Activated T-cell treated with anti-CD3 and anti-CD28 coated beads, Interleukin-2, amount 50 U/mL, for 72 hours (primary cell): ENCODE measurements around the gene TMA7B. TPM values are rescaled to one million over a fixed set of nuclear protein-coding genes. Genes with fewer than 3 reads are reported as not detected.
A peak's percentile ranks its signal among the peaks of the same experiment; 100 is the strongest.

Source experiments
- ATAC-seq, 2 donors: fragments of 150-1000 bp; cut with Tn5 transposase; replicated peaks in 1 of 2; 2 replicates each; pipeline ENCODE4 v1.10.0; 2021; ENCODE audit warnings: moderate library complexity in 2 of 2, mild to moderate bottlenecking in 1 of 2
- DNase-seq, 2 donors: peaks; one replicate each; pipeline ENCODE4 v3.0.0; 2021 to 2022; ENCODE audit warnings: mixed read lengths in 1 of 2
- H3K27ac Mint-ChIP-seq: one replicate; pipeline ENCODE4 v1.8.0; 2022; ENCODE audit warnings: mild to moderate bottlenecking, moderate library complexity, mixed read lengths
- H3K27me3 Mint-ChIP-seq: one replicate; pipeline ENCODE4 v1.8.0; 2022; ENCODE audit warnings: low read depth, mixed read lengths
- H3K36me3 Mint-ChIP-seq, 2 donors: one replicate each; pipeline ENCODE4 v1.8.0; 2022; ENCODE audit warnings: mixed read lengths in 2 of 2, mild to moderate bottlenecking in 1 of 2; ENCODE audit not compliant: insufficient read depth in 2 of 2
- H3K4me1 Mint-ChIP-seq: one replicate; pipeline ENCODE4 v1.8.0; 2022; ENCODE audit warnings: low read depth, mixed read lengths
- H3K4me3 Mint-ChIP-seq, 2 donors: one replicate each; pipeline ENCODE4 v1.8.0; 2022; ENCODE audit warnings: mild to moderate bottlenecking in 2 of 2, mixed read lengths in 2 of 2, moderate library complexity in 2 of 2
- H3K9me3 Mint-ChIP-seq, 2 donors: one replicate each; pipeline ENCODE4 v1.8.0; 2022; ENCODE audit warnings: mixed read lengths in 2 of 2
- total RNA-seq, 2 donors: library from RNA; stranded (reverse); gene quantifications; one replicate each; pipeline ENCODE4 v1.2.3, GENCODE V29; 2022

Gene TMA7B
- 1 to 10 TPM; 1.4 to 2.5 TPM for total RNA-seq

DNA sequence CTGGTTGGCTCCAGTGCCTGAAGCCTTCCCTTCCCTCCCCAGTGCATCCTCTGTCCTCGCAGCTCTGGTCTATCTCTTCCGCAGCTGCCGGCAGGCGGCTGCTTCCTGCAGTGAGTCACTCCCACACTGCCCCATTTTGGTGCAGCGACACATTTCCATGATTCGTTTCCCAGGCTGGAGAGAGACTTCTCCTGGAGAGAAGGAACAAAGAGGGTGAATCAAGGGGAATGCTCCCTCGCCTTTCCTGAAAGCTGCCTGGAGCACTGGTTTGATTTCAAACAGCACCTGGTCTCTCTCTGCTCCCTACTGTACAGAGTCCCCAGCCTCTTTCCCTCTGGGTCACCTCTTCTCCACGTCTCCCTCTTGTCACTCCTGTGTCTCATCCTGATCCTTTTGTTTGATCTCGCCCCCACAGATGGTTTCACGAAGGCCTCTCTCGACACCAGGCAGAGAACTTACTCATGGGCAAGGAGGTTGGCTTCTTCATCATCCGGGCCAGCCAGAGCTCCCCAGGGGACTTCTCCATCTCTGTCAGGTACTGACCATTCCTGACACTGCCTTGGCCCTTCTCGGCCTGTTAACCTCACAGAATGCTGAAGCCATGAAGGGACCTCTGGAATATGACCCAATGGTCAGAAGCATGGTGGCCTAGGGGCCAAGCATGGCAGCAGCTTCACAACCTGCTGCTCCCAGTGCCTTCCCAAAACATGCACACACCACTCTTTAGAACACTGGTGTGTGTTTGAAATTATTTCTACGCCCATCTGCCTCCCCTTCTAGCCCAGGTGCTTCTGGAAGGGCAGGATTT is at the start of gene TMA7B:
TMA7B (plus strand) TSS at position 758 of the 808 bp plus-strand sequence. CDS start 3,978 bp downstream, outside the sequence.
- peak within 1 kb of the TSS; percentile 75 to 89 for H3K4me3 Mint-ChIP-seq
- H3K9me3 Mint-ChIP-seq: no peaks in the 10 kb centered on the region
- peak; percentile 16 to 25 for ATAC-seq
- H3K36me3 Mint-ChIP-seq: peaks cover 21 to 56% of the 10 kb centered on the region in 2 donors
- H3K27ac Mint-ChIP-seq: peak within 1 kb of the TSS; percentile 92
- peaks cover 83% of the 10 kb centered on the region for H3K4me1 Mint-ChIP-seq
- H3K27me3 Mint-ChIP-seq: no peaks in the 10 kb centered on the region
- DNase-seq: peak in 1 of 2 donors; percentile 31

DNA sequence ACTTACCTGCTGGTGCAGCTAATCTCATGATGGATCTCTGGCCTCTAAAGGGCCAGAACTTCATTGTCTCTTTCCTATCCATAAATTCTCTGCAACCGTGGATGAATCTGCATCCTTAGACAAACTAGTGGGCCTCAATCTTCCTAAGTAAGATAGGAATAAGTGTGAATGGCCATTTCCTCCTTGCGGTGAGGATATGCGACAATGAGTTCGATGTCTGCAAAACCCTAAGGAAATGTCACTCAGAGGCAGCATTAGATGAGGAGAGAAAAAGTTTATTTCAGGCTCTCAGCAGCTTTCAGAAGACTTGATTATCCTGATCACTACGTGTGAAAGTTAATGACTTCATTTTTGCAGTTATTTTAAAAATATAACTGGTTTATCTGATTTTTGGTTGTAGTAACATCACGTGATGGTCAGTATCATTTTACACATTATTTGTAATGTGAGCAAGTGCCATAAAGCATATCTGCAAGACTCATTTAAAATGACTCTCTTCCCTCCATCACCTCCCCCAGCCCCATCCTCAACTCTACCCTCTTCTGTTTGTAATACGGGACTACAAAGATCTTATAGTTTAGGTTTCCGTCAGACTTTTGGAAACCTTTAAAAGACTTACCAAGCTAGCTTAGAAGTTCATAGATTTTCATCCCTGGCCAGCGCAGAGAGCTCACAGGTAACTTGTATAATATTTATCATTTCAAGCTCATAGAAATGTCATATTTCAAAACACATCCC is 49.2 kb upstream of the TMA7B start:
- peaks cover 0 to 4% of the 10 kb centered on the region in 2 donors for H3K36me3 Mint-ChIP-seq
- DNase-seq: no peak
- peaks cover 0 to 2% of the 10 kb centered on the region in 2 donors for H3K9me3 Mint-ChIP-seq
- peak overlapping the region; percentile 100 for H3K27ac Mint-ChIP-seq
- peaks cover 95% of the 10 kb centered on the region for H3K4me1 Mint-ChIP-seq
- H3K4me3 Mint-ChIP-seq: peak overlapping the region; percentile 80 to 92
- ATAC-seq: no peak
- H3K27me3 Mint-ChIP-seq: no peaks in the 10 kb centered on the region

GRCh38 chr22:39913321-39913720 is 46.9 kb upstream of the TMA7B start:
- Mint-ChIP-seq H3K9me3 (peaks cover 0 to 2% of the 10 kb centered on the region in 2 donors), H3K27me3 (no peaks in the 10 kb centered on the region), H3K4me1 (peaks cover 98% of the 10 kb centered on the region), H3K4me3 (peak overlapping the region; percentile 80 to 92), H3K36me3 (peaks cover 0 to 4% of the 10 kb centered on the region in 2 donors), H3K27ac (peak overlapping the region; percentile 100)
- ATAC-seq (no peak), DNase-seq (no peak)

GRCh38 chr22:39913886-39914285 is 46.3 kb upstream of the TMA7B start:
- Mint-ChIP-seq H3K36me3 (peaks cover 0 to 4% of the 10 kb centered on the region in 2 donors), H3K9me3 (peaks cover 0 to 2% of the 10 kb centered on the region in 2 donors), H3K4me3 (peak overlapping the region; percentile 80 to 92), H3K27me3 (no peaks in the 10 kb centered on the region), H3K27ac (peak overlapping the region; percentile 100), H3K4me1 (peaks cover 97% of the 10 kb centered on the region)
- ATAC-seq: no peak
- no peak for DNase-seq

- Mint-ChIP-seq H3K27me3 (no peaks in the 10 kb centered on the region), H3K4me1 (peaks cover 95% of the 10 kb centered on the region), H3K27ac (peak overlapping the region; percentile 100), H3K4me3 (peak overlapping the region; percentile 80 to 92), H3K36me3 (peaks cover 0 to 4% of the 10 kb centered on the region in 2 donors), H3K9me3 (peaks cover 0 to 2% of the 10 kb centered on the region in 2 donors)
- ATAC-seq: no peak
- no peak for DNase-seq
Measured at GRCh38 chr22:39914584-39914983, 45.6 kb upstream of the TMA7B start.

DNA sequence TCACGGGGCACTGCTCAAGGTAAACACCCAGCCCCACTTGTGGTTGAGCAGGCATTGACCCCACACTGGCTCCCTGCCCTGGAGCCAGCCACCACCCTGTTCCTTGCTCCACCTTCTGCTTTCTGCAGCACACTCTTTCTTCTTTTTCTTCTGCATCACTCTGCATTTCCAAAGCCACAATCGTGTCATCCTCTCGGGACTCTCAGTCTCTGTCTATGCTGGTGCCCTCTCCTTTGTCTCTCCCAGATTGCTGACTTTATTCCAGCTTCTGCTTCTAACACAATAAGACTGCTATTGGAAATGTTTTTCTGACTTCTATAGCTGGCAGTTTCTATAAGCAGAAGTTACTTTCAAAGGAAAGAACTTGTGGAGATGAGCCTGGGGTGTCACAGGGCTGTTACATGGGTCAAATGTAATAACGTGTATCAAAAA is 44.9 kb upstream of the TMA7B start:
- peak overlapping the region; percentile 90 for H3K27ac Mint-ChIP-seq
- H3K36me3 Mint-ChIP-seq: no peaks in the 10 kb centered on the region
- H3K9me3 Mint-ChIP-seq: no peaks in the 10 kb centered on the region
- H3K27me3 Mint-ChIP-seq: no peaks in the 10 kb centered on the region
- ATAC-seq (no peak), DNase-seq (no peak)
- peak overlapping the region; percentile 80 to 97 for H3K4me3 Mint-ChIP-seq
- peaks cover 95% of the 10 kb centered on the region for H3K4me1 Mint-ChIP-seq

DNA sequence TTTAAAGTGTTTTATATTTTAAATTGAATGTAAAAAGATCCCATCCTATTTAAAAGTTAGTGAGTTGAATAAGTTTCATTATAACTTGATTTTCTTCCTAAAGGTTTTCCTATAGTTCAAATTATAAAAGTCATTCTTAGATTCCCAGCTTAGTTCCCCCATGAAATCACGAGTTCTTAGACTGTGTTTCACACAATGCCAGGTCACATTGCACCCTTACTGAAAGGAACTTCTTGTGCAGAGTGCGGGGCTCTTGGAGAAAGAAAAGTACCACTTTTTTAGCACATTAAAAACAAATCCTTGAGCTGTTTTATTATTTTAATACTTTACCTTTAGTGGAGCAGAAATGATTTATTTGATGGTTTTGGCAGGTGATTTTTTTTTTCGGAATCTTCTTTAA is 43.7 kb upstream of the TMA7B start:
- H3K4me3 Mint-ChIP-seq: peak overlapping the region; percentile 80 to 97
- no peaks in the 10 kb centered on the region for H3K27me3 Mint-ChIP-seq

DNA sequence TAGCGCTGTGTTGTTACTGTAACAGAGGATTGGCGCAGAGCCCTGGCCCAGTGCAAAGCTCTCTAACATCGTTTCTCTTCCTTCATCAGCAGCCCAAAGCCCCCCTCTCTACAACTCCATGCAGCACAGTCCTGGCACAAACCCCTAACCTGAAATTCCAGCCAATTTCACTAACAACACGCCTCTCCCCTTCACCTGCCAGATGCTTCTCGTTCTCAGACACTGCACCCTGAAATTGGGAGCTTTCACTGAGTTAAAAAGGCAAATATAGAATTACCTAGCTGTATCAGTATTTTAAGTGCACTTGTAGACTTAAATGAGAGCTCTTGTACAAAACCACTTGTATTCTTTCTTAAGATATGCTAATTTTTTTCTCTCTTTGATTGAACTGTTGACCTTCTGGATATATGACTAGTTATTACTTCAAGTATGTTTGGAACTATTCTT is 43.0 kb upstream of the TMA7B start:
- H3K27me3 Mint-ChIP-seq: no peaks in the 10 kb centered on the region

More for the DNA sequence above, 43.7 kb upstream of the TMA7B start:
- Mint-ChIP-seq H3K9me3 (no peaks in the 10 kb centered on the region), H3K36me3 (no peaks in the 10 kb centered on the region), H3K27ac (peak overlapping the region; percentile 95), H3K4me1 (peaks cover 95% of the 10 kb centered on the region)
- DNase-seq (no peak), ATAC-seq (no peak)

GRCh38 chr22:39917776-39918495 is 42.3 kb upstream of the TMA7B start:
- Mint-ChIP-seq H3K27me3 (no peaks in the 10 kb centered on the region), H3K4me3 (peak overlapping the region; percentile 80 to 97), H3K36me3 (peaks cover 0 to 3% of the 10 kb centered on the region in 2 donors), H3K27ac (peak overlapping the region; percentile 95), H3K4me1 (peaks cover 95% of the 10 kb centered on the region), H3K9me3 (no peaks in the 10 kb centered on the region)
- DNase-seq: no peak
- no peak for ATAC-seq

More for the DNA sequence above, 43.0 kb upstream of the TMA7B start:
- Mint-ChIP-seq H3K27ac (peak overlapping the region; percentile 95), H3K36me3 (peaks cover 0 to 3% of the 10 kb centered on the region in 2 donors), H3K9me3 (no peaks in the 10 kb centered on the region), H3K4me1 (peaks cover 95% of the 10 kb centered on the region), H3K4me3 (peak overlapping the region; percentile 80 to 97)
- no peak for DNase-seq
- ATAC-seq: no peak

GRCh38 chr22:39920134-39920743 is 40.0 kb upstream of the TMA7B start:
- H3K4me3 Mint-ChIP-seq: peak overlapping the region in 1 of 2 donors; percentile 83
- peak; percentile 76 to 83 for DNase-seq
- H3K9me3 Mint-ChIP-seq: no peaks in the 10 kb centered on the region
- no peaks in the 10 kb centered on the region for H3K27me3 Mint-ChIP-seq
- peaks cover 97% of the 10 kb centered on the region for H3K4me1 Mint-ChIP-seq
- ATAC-seq: peak; percentile 85 to 88
- peaks cover 0 to 3% of the 10 kb centered on the region in 2 donors for H3K36me3 Mint-ChIP-seq
- H3K27ac Mint-ChIP-seq: peak overlapping the region; percentile 100

DNA sequence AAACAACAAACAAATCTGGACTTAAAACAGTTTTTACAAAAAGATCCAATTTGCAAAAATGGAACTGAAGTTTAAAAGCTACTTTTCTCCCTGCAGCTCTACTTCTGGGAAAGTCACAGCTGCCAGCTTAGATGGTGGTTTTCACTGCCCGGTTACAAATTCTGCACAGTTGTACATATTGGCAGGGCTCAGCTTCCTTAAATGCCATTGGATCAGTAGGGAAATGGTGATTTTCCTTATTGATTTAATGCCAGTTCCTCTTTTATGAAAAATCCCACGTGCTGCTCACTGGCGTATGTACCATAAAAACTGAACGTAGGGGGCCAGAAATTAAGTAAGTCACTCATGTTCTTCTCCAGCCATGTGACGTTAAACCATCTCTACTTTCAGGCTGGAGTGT is 36.5 kb upstream of the TMA7B start:
- Mint-ChIP-seq H3K36me3 (peaks cover 0 to 3% of the 10 kb centered on the region in 2 donors), H3K27ac (peak overlapping the region; percentile 91), H3K4me3 (no peak overlapping the region), H3K4me1 (peaks cover 76% of the 10 kb centered on the region), H3K27me3 (no peaks in the 10 kb centered on the region), H3K9me3 (no peaks in the 10 kb centered on the region)
- ATAC-seq: no peak
- DNase-seq: no peak

GRCh38 chr22:39924286-39924685 is 35.9 kb upstream of the TMA7B start:
- ATAC-seq (no peak), DNase-seq (no peak)
- peaks cover 0 to 3% of the 10 kb centered on the region in 2 donors for H3K36me3 Mint-ChIP-seq
- peak overlapping the region; percentile 91 for H3K27ac Mint-ChIP-seq
- no peaks in the 10 kb centered on the region for H3K27me3 Mint-ChIP-seq
- no peaks in the 10 kb centered on the region for H3K9me3 Mint-ChIP-seq
- H3K4me3 Mint-ChIP-seq: no peak overlapping the region
- peaks cover 72% of the 10 kb centered on the region for H3K4me1 Mint-ChIP-seq
